ENCODE measurements around the gene STARD3.

The STARD3 gene

GRCh38 chr17:39634384-39634871, 2.5 kb upstream of the STARD3 start:
- no peak for DNase-seq (ENCODE audit: low spot score)
- TF ChIP-seq CTCF (IDR thresholded peaks at IDR 0.05), result peak; percentile 73
- no peak overlapping the region for H3K4me3 ChIP-seq
- H3K27ac ChIP-seq, result no peak overlapping the region

GRCh38 chr17:39635614-39636176, 1.2 kb upstream of the STARD3 start:
- no peak for DNase-seq (ENCODE audit: low spot score)
- Histone ChIP-seq H3K4me3 (no peak overlapping the region), H3K27ac (peak overlapping the region in 1 of 2 donors; percentile 97)
- no peak for TF ChIP-seq CTCF (IDR thresholded peaks at IDR 0.05)

- Histone ChIP-seq H3K4me3 (peak overlapping the region; percentile 99), H3K27ac (peak overlapping the region; percentile 80 to 97)
- DNase-seq (ENCODE audit: low spot score), result no peak
- TF ChIP-seq CTCF (IDR thresholded peaks at IDR 0.05), result no peak
These were observed 387 bp upstream of the STARD3 start for GRCh38 chr17:39636587-39636926.

DNA sequence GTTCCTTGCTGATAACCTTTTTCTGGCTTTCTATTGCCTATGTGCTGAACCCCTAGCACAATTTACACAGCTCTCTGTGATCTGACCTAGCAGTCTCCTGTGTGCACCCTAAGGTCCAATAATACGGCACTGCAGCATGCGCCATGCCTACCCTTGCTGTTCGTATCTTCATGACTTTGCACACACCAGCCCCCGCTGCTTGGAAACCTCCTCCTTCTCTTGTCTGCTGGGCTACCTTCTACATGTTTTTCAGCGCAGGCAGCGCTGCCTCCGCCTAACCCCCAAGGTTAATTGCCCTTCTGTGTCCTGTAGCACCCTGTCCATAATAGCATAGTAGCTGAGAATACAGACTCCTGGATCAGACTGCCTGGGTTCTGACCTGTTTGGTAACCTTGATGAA, 1.4 kb downstream of the STARD3 start:
- DNase-seq (ENCODE audit: low spot score), result no peak
- TF ChIP-seq CTCF (IDR thresholded peaks at IDR 0.05), result no peak
- Histone ChIP-seq H3K27ac (no peak overlapping the region), H3K4me3 (peak overlapping the region; percentile 99)

GRCh38 chr17:39639043-39639442, 2.1 kb downstream of the STARD3 start:
- TF ChIP-seq CTCF (IDR thresholded peaks at IDR 0.05), result no peak
- DNase-seq (ENCODE audit: low spot score), result no peak
- Histone ChIP-seq H3K27ac (no peak overlapping the region), H3K4me3 (no peak overlapping the region)

DNA sequence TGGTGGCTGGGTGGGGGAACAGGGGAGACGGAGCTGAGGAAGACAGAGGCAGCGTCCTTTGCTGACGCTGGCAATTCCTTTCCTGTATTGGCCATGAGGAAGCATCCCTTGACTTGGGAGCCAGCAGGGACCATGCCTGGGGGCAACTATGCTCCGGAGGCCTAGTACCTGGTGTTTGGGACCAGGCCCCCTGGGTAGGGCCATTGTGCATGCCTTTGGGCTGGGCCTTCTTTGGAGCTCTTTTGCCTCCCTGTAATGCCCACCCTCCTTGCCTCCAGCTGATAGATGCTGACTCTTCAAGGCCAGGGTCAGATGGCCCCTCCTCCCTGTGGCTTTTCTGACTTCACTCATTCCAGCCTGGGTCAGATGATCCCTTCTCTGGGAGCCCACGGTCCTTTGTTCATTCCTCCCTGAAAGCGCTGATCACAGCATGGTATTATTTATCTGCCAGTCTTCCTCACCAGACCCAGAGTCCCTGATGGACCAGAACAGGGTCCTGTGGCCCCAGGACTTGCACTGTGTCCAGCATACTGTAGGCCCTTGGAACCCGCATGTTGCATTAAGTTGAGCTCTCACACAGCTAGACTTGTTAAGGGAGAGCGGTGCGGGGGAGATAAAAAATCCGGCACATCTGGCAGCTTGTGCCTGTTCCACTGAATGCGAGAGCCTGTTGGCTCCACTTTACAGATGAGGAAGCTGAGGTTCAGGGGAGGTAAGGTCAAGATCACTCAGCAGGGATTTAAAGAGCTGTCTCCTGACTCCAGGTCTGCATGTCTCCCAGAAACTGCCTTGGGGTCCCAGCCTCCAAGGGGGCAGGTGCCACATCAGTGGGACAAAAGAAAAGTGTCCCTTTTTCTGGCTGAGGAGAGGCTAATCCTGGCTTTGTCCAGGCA, 2.9 kb downstream of the STARD3 start:
- Histone ChIP-seq H3K4me3 (no peak overlapping the region), H3K27ac (no peak overlapping the region)
- DNase-seq (ENCODE audit: low spot score), result no peak
- TF ChIP-seq CTCF (IDR thresholded peaks at IDR 0.05), result no peak

DNA sequence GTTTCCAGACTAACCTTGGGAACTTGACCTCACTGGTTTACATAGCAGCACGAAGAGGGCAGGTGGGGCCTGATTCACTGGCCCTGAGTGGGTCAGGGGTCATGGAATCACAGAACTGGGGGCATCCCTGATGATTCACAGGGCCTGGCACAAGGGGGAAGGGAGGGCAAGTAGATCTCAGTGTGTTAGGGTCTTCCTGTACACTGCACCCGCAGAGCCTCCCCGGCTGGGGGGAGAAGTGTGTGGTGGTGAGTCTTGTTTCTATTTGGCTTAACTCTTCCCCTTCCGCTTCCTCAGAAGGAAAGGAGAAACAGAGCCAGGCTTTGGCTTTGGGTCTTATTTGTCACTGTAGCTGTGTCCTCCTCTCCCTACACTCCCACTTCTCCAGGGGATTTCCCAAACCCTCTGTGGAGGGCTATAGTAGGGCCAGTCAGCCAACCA, 3.7 kb downstream of the STARD3 start:
- Histone ChIP-seq H3K27ac (no peak overlapping the region), H3K4me3 (no peak overlapping the region)
- DNase-seq (ENCODE audit: low spot score), result no peak
- TF ChIP-seq CTCF (IDR thresholded peaks at IDR 0.05), result no peak
